K562 (cell line): ENCODE measurements around the gene PFKL. TPM values are rescaled to one million over a fixed set of nuclear protein-coding genes. Genes with fewer than 3 reads are reported as not detected.

Experiments used
- ATAC-seq: fragments of 200-7000 bp; cut with Tn5 transposase; 3 replicates; pipeline ENCODE4 v1.9.1; 2020; ENCODE audit warnings: moderate library complexity
- BruUV-seq: library from RNA; stranded (reverse); fragments of 400-500 nt; replicated peaks from 2 replicates; lab custom pipeline; 2021; lab: Mats Ljungman, UMichigan
- CTCF ChIA-PET: fragments of 300-600 bp; formaldehyde crosslinking; extraction: SDS; loops from one replicate; lab custom pipeline; 2021; ENCODE audit warnings: low intra/inter-chr PET ratio; lab: Yijun Ruan, JAX
- POLR2A ChIA-PET: fragments of 300-600, 350-650 bp; sonication (Branson Sonifier 250); formaldehyde crosslinking; extraction: SDS; loops from one replicate; lab custom pipeline; 2021; ENCODE audit warnings: antibody characterized with exemption, inconsistent platforms; lab: Yijun Ruan, JAX
- DNase-seq, 4 experiments: peaks; one replicate each; pipeline versions ENCODE4 v3.0.0 to v3.0.0-alpha.2; 2011 to 2018; ENCODE audit warnings: low spot score in 3 of 4, mixed read lengths in 3 of 4; ENCODE audit errors: extremely low read depth in 1 of 4
- FAIRE-seq: peaks from 2 replicates; lab custom pipeline; 2011; peaks lifted over from hg19 to GRCh38; lab: Jason Lieb, UNC
- H2AFZ ChIP-seq: 2 replicates; pipeline ENCODE4 v1.6.0; 2011; ENCODE audit warnings: low read depth, low read length, control low read depth, inconsistent platforms
- H3K27ac ChIP-seq: fragments of 200-600 bp; 3 replicates; pipeline ENCODE4 v1.8.0; 2011; ENCODE audit warnings: low read depth, mild to moderate bottlenecking, control low read depth, inconsistent platforms, low read length, moderate library complexity, mixed read lengths; ENCODE audit errors: extremely low read depth
- H3K27me3 ChIP-seq, 2 experiments: fragments of 300-600 bp in 1 of 2; 2 replicates in 1 of 2; 3 replicates in 1 of 2; pipeline versions ENCODE4 v1.6.0 to v1.8.0; 2011; ENCODE audit warnings: inconsistent platforms in 2 of 2, low read length in 2 of 2, mild to moderate bottlenecking in 1 of 2, mixed read lengths in 1 of 2, moderate library complexity in 1 of 2; ENCODE audit not compliant: control insufficient read depth in 2 of 2, insufficient read depth in 2 of 2
- H3K36me3 ChIP-seq: fragments of 300-600 bp; 3 replicates; pipeline ENCODE4 v1.8.0; 2011; ENCODE audit warnings: mild to moderate bottlenecking, low read length, inconsistent platforms; ENCODE audit not compliant: control insufficient read depth, insufficient read depth
- H3K4me1 ChIP-seq, 2 experiments: fragments of 200-600 bp in 1 of 2; replicated peaks in 1 of 2; 2 replicates in 1 of 2; 3 replicates in 1 of 2; pipeline versions ENCODE4 v1.5.1 to v1.8.0; 2011; ENCODE audit warnings: inconsistent platforms in 2 of 2, low read length in 2 of 2, mild to moderate bottlenecking in 1 of 2, mixed read lengths in 1 of 2, moderate library complexity in 1 of 2; ENCODE audit not compliant: control insufficient read depth in 2 of 2, insufficient read depth in 2 of 2
- H3K4me2 ChIP-seq: 2 replicates; pipeline ENCODE4 v1.6.1; 2011; ENCODE audit warnings: low read length, control low read depth, inconsistent platforms, mixed read lengths; ENCODE audit not compliant: insufficient read depth
- H3K4me3 ChIP-seq: fragments of 200-600 bp; sonication (generic), shearing (Covaris generic); 2 replicates; pipeline ENCODE4 v1.5.1; 2016; ENCODE audit warnings: control low read depth, inconsistent platforms
- H3K79me2 ChIP-seq: fragments of 200-600 bp; 3 replicates; pipeline ENCODE4 v1.8.0; 2011; ENCODE audit warnings: low read length, inconsistent platforms; ENCODE audit not compliant: control insufficient read depth, insufficient read depth
- H3K9ac ChIP-seq, 2 experiments: 2 replicates each; pipeline versions ENCODE4 v1.6.0 to v1.6.1; 2011; ENCODE audit warnings: low read depth in 2 of 2, low read length in 2 of 2, control low read depth in 1 of 2, inconsistent platforms in 1 of 2, mild to moderate bottlenecking in 1 of 2, mixed read lengths in 1 of 2; ENCODE audit not compliant: insufficient read depth in 1 of 2
- H3K9me1 ChIP-seq: one replicate; pipeline ENCODE4 v1.6.0; 2011; ENCODE audit warnings: inconsistent platforms, mild to moderate bottlenecking, low read length, moderate library complexity; ENCODE audit not compliant: control insufficient read depth, insufficient read depth
- H3K9me3 ChIP-seq: replicated peaks from 2 replicates; pipeline ENCODE4 v1.5.1; 2011; ENCODE audit warnings: low read depth, low read length, inconsistent platforms; ENCODE audit not compliant: control insufficient read depth, insufficient read depth
- H4K20me1 ChIP-seq: replicated peaks from 2 replicates; pipeline ENCODE4 v1.6.1; 2011; ENCODE audit warnings: low read length, inconsistent platforms, mixed read lengths; ENCODE audit not compliant: control insufficient read depth, insufficient read depth
- CTCF ChIP-seq, 3 experiments: IDR thresholded peaks in 2 of 3; conservative IDR thresholded peaks in 1 of 3; 2 replicates each; pipeline ENCODE4 v1.5.1; 2011 to 2012; ENCODE audit warnings: low read length in 3 of 3, mild to moderate bottlenecking in 3 of 3, control low read depth in 2 of 3, improper control_type of control experiment in 1 of 3, inconsistent platforms in 1 of 3, low read depth in 1 of 3, mixed read lengths in 1 of 3, moderate library complexity in 1 of 3; ENCODE audit not compliant: insufficient read depth in 2 of 3
- E2F3 ChIP-seq: fragments of 250-450 bp; sonication (Bioruptor Pico); IDR thresholded peaks from 2 replicates; pipeline ENCODE4 v1.4.0; 2020; ENCODE audit warnings: mild to moderate bottlenecking
- GATAD2B ChIP-seq: fragments of 450-650 bp; IDR thresholded peaks from 2 replicates; pipeline ENCODE4 v1.6.1; 2017; ENCODE audit warnings: mild to moderate bottlenecking, borderline replicate concordance
- HNRNPLL ChIP-seq: fragments of 200-400 bp; formaldehyde crosslinking; IDR thresholded peaks from 2 replicates; pipeline ENCODE4 v1.6.1; 2017; ENCODE audit warnings: low read length, low read depth, mild to moderate bottlenecking; ENCODE audit not compliant: poor library complexity, severe bottlenecking
- NFIC ChIP-seq: fragments of 450-650 bp; IDR thresholded peaks from 2 replicates; pipeline ENCODE4 v1.6.1; 2017; ENCODE audit warnings: mild to moderate bottlenecking, inconsistent platforms
- POLR2AphosphoS5 ChIP-seq: IDR thresholded peaks from 2 replicates; pipeline ENCODE4 v1.6.1; 2011; ENCODE audit warnings: mild to moderate bottlenecking, low read depth, low read length, moderate library complexity; ENCODE audit not compliant: control insufficient read depth, insufficient read depth
- ZNF134 ChIP-seq: fragments of 250-450 bp; sonication (Bioruptor Pico); conservative IDR thresholded peaks from 2 replicates; pipeline ENCODE4 v1.4.0; 2020
- WGBS: fragments of 100-300 bp; shearing (Covaris generic); methylation state at CpG from one replicate; pipeline ENCODE4 v1.1.6; 2016; ENCODE audit warnings: low coverage, mixed read lengths; ENCODE audit not compliant: insufficient coverage; ENCODE audit errors: missing lambda C conversion rate; 5-methylcytosine and 5-hydroxymethylcytosine counted together
- in situ Hi-C: fragments of 300-500 bp; cut with MboI; formaldehyde crosslinking; loops from 4 replicates; pipeline ENCODE4 v1.15.0; 2018; ENCODE audit warnings: inconsistent platforms, mixed read lengths
- intact Hi-C: fragments of 100-400 bp; cut with micrococcal nuclease; formaldehyde crosslinking; loops from 2 replicates; pipeline ENCODE4 v1.14.2; 2022
- polyA plus RNA-seq, 8 experiments: library from polyadenylated mRNA; depleted of rRNA in 4 of 8; stranded (reverse) in 5 of 8; unstranded in 3 of 8; fragments of >200 nt; fragmentation: Nextera tagmentation in 2 of 8; fragmentation: Illumina TruSeq in 1 of 8; extraction: Ambion mirVana in 2 of 8; extraction: Trizol in 1 of 8; gene quantifications; 2 replicates each; pipeline versions ENCODE4 v1.2.1 to v1.2.3, GENCODE V29; 2011 to 2014; ENCODE audit warnings: inconsistent platforms in 1 of 8, missing spikeins in 1 of 8
- total RNA-seq, 7 experiments: library from RNA; depleted of rRNA in 6 of 7; stranded (reverse); fragments of >200 nt in 6 of 7; fragmentation: Illumina TruSeq in 2 of 7; extraction: Trizol in 2 of 7; gene quantifications; 2 replicates each; pipeline versions ENCODE4 v1.2.1 to v1.2.3, GENCODE V29; 2011 to 2021; ENCODE audit warnings: low replicate concordance in 1 of 7
- TF ChIP-seq, protein P1 (sequence below): fragments of 450-650 bp; IDR thresholded peaks from 2 replicates; pipeline ENCODE4 v1.6.1; 2017; ENCODE audit warnings: antibody characterized with exemption, mild to moderate bottlenecking
- TF ChIP-seq, protein P2 (sequence below): fragments of 250-450 bp; sonication (Bioruptor Pico); IDR thresholded peaks from 2 replicates; pipeline ENCODE4 v1.5.0; 2021

The PFKL gene
- total and polyA plus RNA-seq, 9 of the 15 experiments (the other 6 are each of a cell fraction or from before 2014, with no cell fraction given), result 1.1 to 124 (median 45.6) TPM

- no peak for TF ChIP-seq E2F3
- TF ChIP-seq, protein P1, sequence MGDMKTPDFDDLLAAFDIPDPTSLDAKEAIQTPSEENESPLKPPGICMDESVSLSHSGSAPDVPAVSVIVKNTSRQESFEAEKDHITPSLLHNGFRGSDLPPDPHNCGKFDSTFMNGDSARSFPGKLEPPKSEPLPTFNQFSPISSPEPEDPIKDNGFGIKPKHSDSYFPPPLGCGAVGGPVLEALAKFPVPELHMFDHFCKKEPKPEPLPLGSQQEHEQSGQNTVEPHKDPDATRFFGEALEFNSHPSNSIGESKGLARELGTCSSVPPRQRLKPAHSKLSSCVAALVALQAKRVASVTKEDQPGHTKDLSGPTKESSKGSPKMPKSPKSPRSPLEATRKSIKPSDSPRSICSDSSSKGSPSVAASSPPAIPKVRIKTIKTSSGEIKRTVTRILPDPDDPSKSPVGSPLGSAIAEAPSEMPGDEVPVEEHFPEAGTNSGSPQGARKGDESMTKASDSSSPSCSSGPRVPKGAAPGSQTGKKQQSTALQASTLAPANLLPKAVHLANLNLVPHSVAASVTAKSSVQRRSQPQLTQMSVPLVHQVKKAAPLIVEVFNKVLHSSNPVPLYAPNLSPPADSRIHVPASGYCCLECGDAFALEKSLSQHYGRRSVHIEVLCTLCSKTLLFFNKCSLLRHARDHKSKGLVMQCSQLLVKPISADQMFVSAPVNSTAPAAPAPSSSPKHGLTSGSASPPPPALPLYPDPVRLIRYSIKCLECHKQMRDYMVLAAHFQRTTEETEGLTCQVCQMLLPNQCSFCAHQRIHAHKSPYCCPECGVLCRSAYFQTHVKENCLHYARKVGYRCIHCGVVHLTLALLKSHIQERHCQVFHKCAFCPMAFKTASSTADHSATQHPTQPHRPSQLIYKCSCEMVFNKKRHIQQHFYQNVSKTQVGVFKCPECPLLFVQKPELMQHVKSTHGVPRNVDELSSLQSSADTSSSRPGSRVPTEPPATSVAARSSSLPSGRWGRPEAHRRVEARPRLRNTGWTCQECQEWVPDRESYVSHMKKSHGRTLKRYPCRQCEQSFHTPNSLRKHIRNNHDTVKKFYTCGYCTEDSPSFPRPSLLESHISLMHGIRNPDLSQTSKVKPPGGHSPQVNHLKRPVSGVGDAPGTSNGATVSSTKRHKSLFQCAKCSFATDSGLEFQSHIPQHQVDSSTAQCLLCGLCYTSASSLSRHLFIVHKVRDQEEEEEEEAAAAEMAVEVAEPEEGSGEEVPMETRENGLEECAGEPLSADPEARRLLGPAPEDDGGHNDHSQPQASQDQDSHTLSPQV, result no peak
- TF ChIP-seq, all 486 proteins: peak for 0
Measured at GRCh38 chr21:44363278-44363677, 63.4 kb downstream of the PFKL start (continued).

DNA sequence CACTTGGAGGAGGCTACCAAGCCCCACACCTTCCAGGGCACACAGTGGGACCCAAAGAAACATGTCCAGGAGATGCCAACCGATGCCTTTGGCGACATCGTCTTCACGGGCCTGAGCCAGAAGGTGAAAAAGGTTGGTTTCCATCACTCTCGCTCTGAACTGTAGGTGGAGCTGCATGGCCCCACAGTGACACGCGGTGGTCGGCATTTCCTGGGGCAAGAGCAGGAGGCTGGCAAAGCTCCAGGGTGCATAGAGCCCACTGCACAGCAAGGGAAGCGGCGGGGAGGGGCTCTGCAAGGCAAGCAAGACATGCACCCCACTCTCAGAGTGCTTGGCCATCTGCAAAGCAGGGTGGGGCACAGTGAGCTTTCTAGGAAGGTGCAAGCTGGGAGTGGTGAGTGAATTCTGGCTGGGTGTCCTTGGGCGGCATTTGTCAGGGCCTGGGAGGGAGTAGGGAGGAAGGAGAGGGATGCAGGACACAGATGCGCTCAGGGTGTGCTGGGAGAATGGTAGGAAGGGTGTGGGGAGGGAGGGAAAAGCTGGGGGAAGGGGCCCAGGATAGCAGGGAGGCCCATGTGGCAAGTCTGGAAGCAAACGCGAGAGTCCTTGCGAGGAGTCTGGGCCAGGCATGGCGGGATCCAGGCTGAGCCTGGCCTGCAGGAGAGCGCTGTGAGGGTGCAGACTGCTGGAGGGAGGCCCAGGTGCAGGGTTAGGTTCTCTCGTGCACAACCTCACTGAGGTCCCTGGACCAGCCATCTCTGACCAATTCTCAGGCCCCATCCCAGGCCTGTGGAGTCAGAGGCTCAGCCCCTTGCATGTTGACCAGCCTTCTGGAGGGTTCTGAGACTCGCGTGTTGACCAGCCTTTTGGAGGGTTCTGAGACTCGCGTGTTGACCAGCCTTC lies 64.5 kb downstream of the PFKL start:
- in situ Hi-C loops, result no loop called here
- no peak for TF ChIP-seq GATAD2B
- no peak for TF ChIP-seq POLR2AphosphoS5
- TF ChIP-seq ZNF134 (CRISPR knock-in tag), result no peak
- peak; percentile 7; the same call in 1 of the 2 replicates for TF ChIP-seq NFIC
- peak; percentile 22 for TF ChIP-seq HNRNPLL
- TF ChIP-seq, protein P2, sequence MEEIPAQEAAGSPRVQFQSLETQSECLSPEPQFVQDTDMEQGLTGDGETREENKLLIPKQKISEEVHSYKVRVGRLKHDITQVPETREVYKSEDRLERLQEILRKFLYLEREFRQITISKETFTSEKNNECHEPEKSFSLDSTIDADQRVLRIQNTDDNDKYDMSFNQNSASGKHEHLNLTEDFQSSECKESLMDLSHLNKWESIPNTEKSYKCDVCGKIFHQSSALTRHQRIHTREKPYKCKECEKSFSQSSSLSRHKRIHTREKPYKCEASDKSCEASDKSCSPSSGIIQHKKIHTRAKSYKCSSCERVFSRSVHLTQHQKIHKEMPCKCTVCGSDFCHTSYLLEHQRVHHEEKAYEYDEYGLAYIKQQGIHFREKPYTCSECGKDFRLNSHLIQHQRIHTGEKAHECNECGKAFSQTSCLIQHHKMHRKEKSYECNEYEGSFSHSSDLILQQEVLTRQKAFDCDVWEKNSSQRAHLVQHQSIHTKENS (CRISPR knock-in tag), result no peak
- 0 out of 6 replicates have a peak, but pooled peaks of 1 of the 3 experiments have one; percentile 15 for TF ChIP-seq CTCF (IDR thresholded peaks at IDR 0.05 in 2 of 3, conservative IDR thresholded peaks at IDR 0.05 in 1 of 3; ENCODE audit: insufficient read depth in 2 of 3, low read depth in 1 of 3, low read length in 3 of 3)

More for the DNA sequence above, 64.5 kb downstream of the PFKL start:
- CTCF ChIA-PET, result interaction anchor here (0.6 kb wide), 1 partner anchor 29 kb away, joined by 3 read pairs; no protein-coding TSS in a partner anchor
- under 1% methylated on average over 22 of the region's 22 CpGs for WGBS
- Histone ChIP-seq H3K9ac (no peak overlapping the region), H3K4me3 (no peak overlapping the region), H4K20me1 (no peaks in the 10 kb centered on the region; the same call in 1 of the 2 replicates), H3K79me2 (no peaks in the 10 kb centered on the region), H3K9me1 (no peaks in the 10 kb centered on the region), H3K36me3 (no peaks in the 10 kb centered on the region), H2AFZ (no peak overlapping the region), H3K27me3 (peaks cover 23 to 72% of the 10 kb centered on the region in 2 experiments; a peak in 4 of 5 replicates), H3K27ac (no peak overlapping the region), H3K4me1 (peaks cover 0 to 21% of the 10 kb centered on the region in 2 experiments; a peak in 2 of 5 replicates), H3K9me3 (0 out of 2 replicates have a peak, but pooled peaks cover 1% of the 10 kb centered on the region), H3K4me2 (no peak overlapping the region)
- POLR2A ChIA-PET, result interaction anchor here (0.6 to 1.6 kb wide), 2 partner anchors 19 to 319 kb away, joined by 3 to 5 read pairs; no protein-coding TSS in a partner anchor
- FAIRE-seq (no peak), DNase-seq (no peak), ATAC-seq (no peak)
- no TSS peak for BruUV-seq
- intact Hi-C loops, result no loop called here
